T-cell (primary cell): Measurements from ENCODE around the gene THAP4. TPM values are rescaled to one million over a fixed set of nuclear protein-coding genes. Genes with fewer than 3 reads are reported as not detected.
"Not testable (repeated sequence)": the region's sequence is repeated elsewhere in the genome, so short reads cannot be mapped to it uniquely, and the experiment has no call there.

Experiments
- ATAC-seq, 4 experiments: fragments of 200-7000 bp in 3 of 4; fragments of 150-1000 bp in 1 of 4; cut with Tn5 transposase; replicated peaks in 1 of 4; 1 replicate in 3 of 4; 2 replicates in 1 of 4; pipeline ENCODE4 v1.10.0; 2021; ENCODE audit warnings: moderate library complexity in 3 of 4, mild to moderate bottlenecking in 2 of 4, moderate number of reproducible peaks in 1 of 4
- CTCF ChIA-PET, 2 donors: fragments of 300-600 bp; sonication (Branson Sonifier 250); formaldehyde crosslinking; loops; one replicate each; lab custom pipeline; 2022; ENCODE audit warnings: antibody characterized with exemption in 2 of 2; lab: Charles Lee
- POLR2A ChIA-PET, 2 donors: fragments of 300-600 bp; sonication (Branson Sonifier 250); formaldehyde crosslinking; loops; one replicate each; lab custom pipeline; 2022; ENCODE audit warnings: antibody characterized with exemption in 2 of 2; lab: Charles Lee
- DNase-seq, 35 experiments: peaks; one replicate each; pipeline versions ENCODE4 v3.0.0 to v3.0.0-alpha.2; 2013 to 2023
- H3K27ac ChIP-seq: one replicate; pipeline ENCODE4 v1.5.1; 2013; ENCODE audit warnings: low read length
- H3K27me3 ChIP-seq, 2 experiments: replicated peaks in 1 of 2; 1 replicate in 1 of 2; 2 replicates in 1 of 2; pipeline versions ENCODE4 v1.6.1 to v1.7.0; 2013; ENCODE audit warnings: low read length in 1 of 2, mixed read lengths in 1 of 2; ENCODE audit not compliant: control insufficient read depth in 2 of 2, insufficient read depth in 2 of 2; ENCODE audit errors: extremely low read depth in 1 of 2
- H3K36me3 ChIP-seq, 2 donors: 1 replicate in 1 of 2; 2 replicates in 1 of 2; pipeline versions ENCODE4 v1.6.1 to v1.7.0; 2013; ENCODE audit warnings: low read length in 1 of 2; ENCODE audit not compliant: control insufficient read depth in 2 of 2, insufficient read depth in 1 of 2; ENCODE audit errors: extremely low read depth in 1 of 2
- H3K4me1 ChIP-seq, 2 experiments: 1 replicate in 1 of 2; 2 replicates in 1 of 2; pipeline versions ENCODE4 v1.6.1 to v1.7.0; 2013; ENCODE audit warnings: low read length in 2 of 2, mixed read lengths in 1 of 2; ENCODE audit not compliant: insufficient read depth in 2 of 2, control insufficient read depth in 1 of 2; ENCODE audit errors: extremely low read depth in 1 of 2
- H3K4me3 ChIP-seq, 2 donors: 1 replicate in 1 of 2; 2 replicates in 1 of 2; pipeline versions ENCODE4 v1.5.1 to v1.7.0; 2013; ENCODE audit warnings: mild to moderate bottlenecking in 2 of 2, low read length in 1 of 2, moderate library complexity in 1 of 2; ENCODE audit not compliant: control insufficient read depth in 1 of 2; ENCODE audit errors: extremely low read depth in 1 of 2
- H3K9me3 ChIP-seq: 2 replicates; pipeline ENCODE4 v1.7.0; 2013
- H3K27ac Mint-ChIP-seq, 2 donors: one replicate each; pipeline ENCODE4 v1.8.0; 2020 to 2021; ENCODE audit warnings: mild to moderate bottlenecking in 2 of 2, mixed read lengths in 2 of 2
- H3K27me3 Mint-ChIP-seq, 2 donors: one replicate each; pipeline ENCODE4 v1.8.0; 2021 to 2022; ENCODE audit warnings: mixed read lengths in 2 of 2
- H3K36me3 Mint-ChIP-seq: one replicate; pipeline ENCODE4 v1.8.0; 2021; ENCODE audit warnings: mixed read lengths
- H3K4me1 Mint-ChIP-seq, 3 donors: one replicate each; pipeline ENCODE4 v1.8.0; 2020 to 2022; ENCODE audit warnings: mixed read lengths in 3 of 3, mild to moderate bottlenecking in 1 of 3
- H3K4me3 Mint-ChIP-seq, 3 donors: one replicate each; pipeline ENCODE4 v1.8.0; 2020 to 2022; ENCODE audit warnings: mild to moderate bottlenecking in 3 of 3, mixed read lengths in 3 of 3, moderate library complexity in 3 of 3
- H3K9me3 Mint-ChIP-seq, 3 donors: one replicate each; pipeline ENCODE4 v1.8.0; 2020 to 2022; ENCODE audit warnings: mixed read lengths in 3 of 3
- WGBS: methylation state at CpG from one replicate; pipeline ENCODE4 v1.1.5; 2013; ENCODE audit warnings: missing lambda C conversion rate; ENCODE audit not compliant: insufficient coverage; 5-methylcytosine and 5-hydroxymethylcytosine counted together
- total RNA-seq, 35 experiments: library from RNA in 6 of 35; stranded (reverse) in 6 of 35; fragments of 120-200 nt in 1 of 35; gene quantifications; one replicate each; pipeline versions ENCODE4 v1.2.1 to v1.2.4 and lab custom pipeline; 2013 to 2026

THAP4 gene
- total RNA-seq, 5 donors from 2014 or later (not counting 1 experiment from before 2014, with no cell fraction given) = 27.3 to 34.5 (median 29.7) TPM

DNA sequence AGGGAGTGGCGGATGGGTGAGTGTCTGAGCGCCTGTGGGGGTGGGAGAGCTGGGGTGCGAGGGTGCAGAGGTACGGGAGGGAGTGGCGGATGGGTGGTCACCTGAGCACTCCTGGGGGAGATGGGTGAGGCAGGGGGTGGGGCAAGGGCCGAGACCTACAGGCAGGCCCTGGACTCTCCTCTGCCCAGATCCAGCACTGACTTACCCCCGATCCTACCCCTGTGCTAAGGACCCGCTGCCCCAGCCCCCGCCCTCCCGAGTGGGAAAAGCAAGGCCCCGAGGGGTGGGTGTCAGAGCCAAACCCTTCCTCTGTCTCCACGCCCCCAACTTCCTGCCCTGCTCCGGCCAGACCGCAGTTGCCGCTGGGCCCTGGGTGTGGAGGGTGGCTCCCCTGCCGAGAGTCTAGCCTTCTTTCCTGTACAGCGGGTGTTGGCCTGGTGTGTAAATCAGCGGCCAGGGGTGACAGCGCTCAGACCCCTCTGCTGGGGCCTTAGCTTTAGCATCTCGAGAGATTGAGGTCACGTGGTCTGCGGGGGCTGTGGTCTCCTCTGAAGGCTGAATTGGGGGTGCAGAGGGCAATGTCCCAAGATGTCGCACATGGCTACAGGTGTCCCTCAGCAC is 65.9 kb downstream of the THAP4 start:
- Mint-ChIP-seq H3K4me3 (no peak overlapping the region), H3K36me3 (peaks cover 9% of the 10 kb centered on the region), H3K9me3 (no peaks in the 10 kb centered on the region), H3K27ac (no peak overlapping the region), H3K27me3 (no peaks in the 10 kb centered on the region), H3K4me1 (no peaks in the 10 kb centered on the region)
- ChIA-PET CTCF (no interaction called here), POLR2A (no interaction called here)
- ATAC-seq (no peak), DNase-seq (no peak)
- no peak overlapping the region for H3K27ac ChIP-seq
- no peaks in the 10 kb centered on the region for H3K4me1 ChIP-seq
- no peak overlapping the region for H3K4me3 ChIP-seq
- no peaks in the 10 kb centered on the region for H3K27me3 ChIP-seq
- 60% methylated on average over 13 of the region's 23 CpGs for WGBS
- no peaks in the 10 kb centered on the region for H3K9me3 ChIP-seq
- peaks cover 0 to 7% of the 10 kb centered on the region in 2 donors for H3K36me3 ChIP-seq

DNA sequence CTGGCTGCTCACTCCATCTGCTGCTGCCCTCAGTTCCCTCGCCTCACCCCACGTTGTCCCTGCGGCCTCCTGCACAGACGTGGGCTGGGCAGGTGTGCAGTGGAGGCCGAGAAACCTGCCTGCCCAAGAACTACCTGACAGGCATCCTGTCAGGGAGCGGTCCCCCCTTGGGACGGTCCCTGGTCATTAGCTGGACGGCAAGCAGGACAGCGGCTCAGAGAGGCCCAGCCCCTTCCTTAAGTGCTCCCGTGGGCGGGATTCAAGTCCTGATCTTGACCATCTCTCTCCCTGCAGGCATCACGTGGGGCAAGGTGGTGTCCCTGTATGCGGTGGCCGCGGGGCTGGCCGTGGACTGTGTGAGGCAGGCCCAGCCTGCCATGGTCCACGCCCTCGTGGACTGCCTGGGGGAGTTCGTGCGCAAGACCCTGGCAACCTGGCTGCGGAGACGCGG is 67.1 kb downstream of the THAP4 start:
- Histone ChIP-seq H3K27me3 (no peaks in the 10 kb centered on the region), H3K4me1 (no peaks in the 10 kb centered on the region), H3K9me3 (no peaks in the 10 kb centered on the region), H3K27ac (no peak overlapping the region), H3K4me3 (no peak overlapping the region), H3K36me3 (no peaks in the 10 kb centered on the region)
- ATAC-seq = no peak
- H3K4me1 Mint-ChIP-seq = no peaks in the 10 kb centered on the region
- no peak overlapping the region for H3K27ac Mint-ChIP-seq
- H3K9me3 Mint-ChIP-seq = no peaks in the 10 kb centered on the region
- no peaks in the 10 kb centered on the region for H3K36me3 Mint-ChIP-seq
- H3K4me3 Mint-ChIP-seq = no peak overlapping the region
- WGBS = 94% methylated on average over 16 of the region's 23 CpGs
- DNase-seq = no peak
- H3K27me3 Mint-ChIP-seq = no peaks in the 10 kb centered on the region
- ChIA-PET POLR2A (no interaction called here), CTCF (no interaction called here)

DNA sequence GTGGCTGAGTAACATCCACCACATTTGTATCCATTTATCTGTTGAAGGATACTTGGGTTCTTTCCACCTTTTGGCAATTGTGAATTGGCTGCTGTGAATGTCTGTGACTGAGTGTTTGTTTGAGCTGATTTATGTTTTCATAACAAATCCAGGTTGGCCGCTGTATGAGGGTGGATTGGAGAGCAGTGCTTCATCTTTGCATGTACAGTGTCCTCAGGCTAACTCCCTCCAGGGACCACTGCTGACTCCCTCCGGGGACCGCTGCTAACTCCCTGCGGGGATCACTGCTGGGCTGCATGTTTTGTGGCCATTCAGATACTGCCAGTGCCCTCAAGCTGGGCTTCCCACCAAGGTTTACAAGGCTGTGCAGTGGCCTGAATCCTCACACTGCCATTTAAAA is 68.2 kb downstream of the THAP4 start:
- Histone ChIP-seq H3K4me3 (no peak overlapping the region), H3K27ac (no peak overlapping the region), H3K27me3 (peaks cover 0 to 2% of the 10 kb centered on the region in 2 experiments), H3K36me3 (no peaks in the 10 kb centered on the region), H3K4me1 (no peaks in the 10 kb centered on the region), H3K9me3 (no peaks in the 10 kb centered on the region)
- no peak overlapping the region for H3K27ac Mint-ChIP-seq
- ATAC-seq (no peak), DNase-seq (no peak)
- ChIA-PET CTCF (no interaction called here), POLR2A (no interaction called here)
- WGBS = 89% methylated on average over 3 of the region's 4 CpGs
- no peaks in the 10 kb centered on the region for H3K27me3 Mint-ChIP-seq
- H3K4me3 Mint-ChIP-seq = no peak overlapping the region
- H3K4me1 Mint-ChIP-seq = no peaks in the 10 kb centered on the region
- H3K36me3 Mint-ChIP-seq = no peaks in the 10 kb centered on the region
- H3K9me3 Mint-ChIP-seq = no peaks in the 10 kb centered on the region

DNA sequence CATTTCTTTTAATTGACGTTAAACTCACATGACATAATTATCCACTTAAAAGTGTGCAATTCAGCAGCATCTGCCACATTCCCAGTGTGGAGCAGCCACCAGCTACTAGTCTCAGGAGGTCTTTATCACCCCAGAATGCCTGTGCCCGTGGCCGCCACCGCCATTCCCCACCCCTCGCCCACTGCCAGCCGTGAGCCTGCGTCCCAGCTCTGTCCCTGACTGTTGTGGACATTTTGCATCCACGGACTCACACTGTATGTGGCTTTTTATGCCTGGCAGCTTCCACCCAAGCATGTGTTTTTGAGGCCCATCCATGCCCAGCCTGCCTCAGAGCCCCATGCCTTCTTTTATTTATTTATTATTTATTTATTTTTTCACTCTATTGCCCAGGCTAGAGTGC is 69.2 kb downstream of the THAP4 start:
- POLR2A ChIA-PET = no interaction called here
- H3K9me3 ChIP-seq = no peaks in the 10 kb centered on the region
- no peak for DNase-seq

DNA sequence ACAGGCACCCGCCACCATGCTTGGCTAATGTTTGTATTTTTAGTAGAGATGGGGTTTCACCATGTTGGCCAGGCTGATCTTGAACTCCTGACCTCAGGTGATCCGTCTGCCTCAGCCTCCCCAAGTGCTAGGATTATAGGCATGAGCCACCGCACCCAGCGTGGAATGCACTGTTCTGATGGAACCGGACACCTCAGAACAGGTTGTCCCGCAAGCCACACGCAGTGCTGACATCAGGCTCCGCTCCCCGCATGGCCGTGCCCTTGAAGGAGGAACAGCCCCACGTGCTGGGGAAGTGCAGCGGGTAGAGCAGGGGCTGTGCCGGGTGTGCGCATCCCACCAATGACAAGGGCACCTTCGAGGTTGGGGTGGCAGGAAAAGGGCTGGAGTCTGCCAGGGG is 69.7 kb downstream of the THAP4 start:
- CTCF ChIA-PET, H3K27me3 Mint-ChIP-seq, H3K27ac ChIP-seq, ATAC-seq, H3K9me3 Mint-ChIP-seq, H3K9me3 ChIP-seq, POLR2A ChIA-PET, H3K36me3 ChIP-seq, H3K27ac Mint-ChIP-seq, H3K4me3 ChIP-seq, DNase-seq, H3K4me1 ChIP-seq, H3K4me3 Mint-ChIP-seq, H3K4me1 Mint-ChIP-seq, H3K36me3 Mint-ChIP-seq, H3K27me3 ChIP-seq: not testable (repeated sequence)
- WGBS = 91% methylated on average over 13 of the region's 15 CpGs

More for the DNA sequence above, 69.2 kb downstream of the THAP4 start:
- Mint-ChIP-seq H3K4me1 (no peaks in the 10 kb centered on the region), H3K27ac (no peak overlapping the region), H3K36me3 (no peaks in the 10 kb centered on the region), H3K4me3 (no peak overlapping the region), H3K9me3 (no peaks in the 10 kb centered on the region), H3K27me3 (no peaks in the 10 kb centered on the region)
- Histone ChIP-seq H3K4me1 (no peaks in the 10 kb centered on the region), H3K36me3 (no peaks in the 10 kb centered on the region), H3K27ac (no peak overlapping the region), H3K4me3 (no peak overlapping the region), H3K27me3 (peaks cover 0 to 2% of the 10 kb centered on the region in 2 experiments)
- CTCF ChIA-PET = no interaction called here
- no peak for ATAC-seq
- WGBS = 98% methylated on average over 8 of the region's 8 CpGs

DNA sequence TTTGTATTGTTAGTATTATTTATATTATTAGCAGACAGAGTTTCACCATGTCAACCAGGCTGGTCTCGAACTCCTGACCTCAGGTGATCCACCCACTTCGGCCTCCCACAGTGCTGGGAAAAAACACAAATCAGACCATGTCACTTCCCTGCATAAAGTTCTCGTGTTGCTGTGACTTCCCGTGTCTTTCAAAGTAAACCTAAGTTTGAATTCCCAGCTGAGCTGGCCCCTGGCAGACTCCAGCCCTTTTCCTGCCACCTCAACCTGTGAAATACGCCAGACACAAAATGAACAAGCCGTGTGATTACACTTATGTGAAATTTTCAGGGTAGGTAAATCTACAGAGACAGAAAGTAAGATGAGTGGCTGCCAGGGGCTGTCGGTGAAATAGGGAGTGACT is 70.5 kb downstream of the THAP4 start:
- peaks cover 0 to 13% of the 10 kb centered on the region in 2 experiments for H3K27me3 ChIP-seq
- ChIA-PET CTCF (interaction anchor here in 1 of 2 donors (0.7 kb wide), 1 partner anchor 1142 kb away, joined by 4 read pairs; no protein-coding TSS in a partner anchor), POLR2A (no interaction called here)
- no peak overlapping the region for H3K27ac ChIP-seq
- H3K36me3 Mint-ChIP-seq = no peaks in the 10 kb centered on the region
- peaks cover 0 to 4% of the 10 kb centered on the region in 2 donors for H3K27me3 Mint-ChIP-seq
- no peaks in the 10 kb centered on the region for H3K9me3 Mint-ChIP-seq
- H3K4me3 ChIP-seq = no peak overlapping the region
- H3K9me3 ChIP-seq = no peaks in the 10 kb centered on the region
- no peak overlapping the region for H3K4me3 Mint-ChIP-seq
- no peak for DNase-seq
- no peaks in the 10 kb centered on the region for H3K4me1 Mint-ChIP-seq
- H3K36me3 ChIP-seq = no peaks in the 10 kb centered on the region
- 87% methylated on average over 7 of the region's 7 CpGs for WGBS
- H3K4me1 ChIP-seq = no peaks in the 10 kb centered on the region
- no peak overlapping the region for H3K27ac Mint-ChIP-seq
- ATAC-seq = no peak
